Gastrocnemius medialis (tissue), 4 donors: ENCODE measurements around the gene MATN1.

Experiments used
- CTCF ChIP-seq, 5 experiments: fragments of 450-650 bp in 3 of 5; fragments of 200-600 bp in 2 of 5; sonication (generic) in 2 of 5; IDR thresholded peaks in 4 of 5; conservative IDR thresholded peaks in 1 of 5; 1 replicate in 4 of 5; 2 replicates in 1 of 5; pipeline ENCODE4 v1.5.1; 2016 to 2019; ENCODE audit warnings: antibody characterized with exemption in 5 of 5, mild to moderate bottlenecking in 3 of 5, moderate library complexity in 3 of 5
- POLR2A ChIP-seq, 2 donors: fragments of 450-650 bp; IDR thresholded peaks; one replicate each; pipeline ENCODE4 v1.6.1; 2017; ENCODE audit warnings: antibody characterized with exemption in 2 of 2, mild to moderate bottlenecking in 2 of 2, moderate library complexity in 2 of 2

DNA sequence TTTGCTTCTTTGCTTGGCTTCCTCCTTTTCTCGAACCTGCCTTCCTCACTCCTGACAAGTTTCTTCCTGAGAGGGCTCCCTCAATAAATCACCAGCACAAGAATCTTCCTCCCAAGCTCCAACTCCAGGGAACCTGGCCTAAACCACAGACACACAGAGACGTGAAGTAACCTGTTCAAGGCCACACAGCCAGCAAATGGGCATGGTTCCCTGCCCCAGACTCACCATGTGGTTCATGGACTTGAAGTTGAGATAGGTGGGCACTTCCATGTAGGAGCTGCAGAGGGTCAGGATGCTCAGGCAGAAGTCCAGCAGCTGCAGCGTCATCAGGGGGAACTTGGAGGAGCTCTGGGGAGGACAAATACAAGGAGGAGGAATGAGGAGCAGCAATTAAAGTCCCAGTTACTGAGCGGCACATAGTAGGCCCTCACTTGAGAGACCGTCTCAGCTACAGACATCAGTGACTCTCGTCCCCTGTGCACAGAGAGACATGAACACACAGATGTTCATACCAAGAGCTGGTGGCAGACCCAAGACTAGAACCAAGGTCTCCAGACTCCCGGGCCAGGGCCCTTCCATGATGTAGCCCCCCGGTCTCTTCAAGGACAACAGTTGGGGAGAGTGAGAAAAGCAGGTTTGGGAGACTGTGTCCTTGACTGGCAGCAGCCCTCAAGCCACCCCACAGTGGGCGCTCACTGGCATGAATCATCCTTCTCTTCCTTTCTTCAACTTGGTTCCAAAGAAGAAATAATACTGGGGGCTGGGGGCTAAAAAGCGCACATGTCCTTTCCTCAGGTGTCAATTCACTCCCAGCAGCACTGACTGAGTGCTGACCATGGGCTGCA, 15.6 kb upstream of the MATN1 start:
- no peak for TF ChIP-seq CTCF (IDR thresholded peaks at IDR 0.05 in 4 of 5, conservative IDR thresholded peaks at IDR 0.05 in 1 of 5)
- TF ChIP-seq POLR2A (IDR thresholded peaks at IDR 0.05) = no peak
